GM12878 (cell line): Measurements from ENCODE around the gene DKC1. TPM values are rescaled to one million over a fixed set of nuclear protein-coding genes. Genes with fewer than 3 reads are reported as not detected.
A peak's percentile ranks its signal among the peaks of the same experiment; 100 is the strongest.

Experiments
- BACH1 ChIP-seq: fragments of 450-650 bp; IDR thresholded peaks from 2 replicates; pipeline ENCODE4 v1.6.1; 2017; ENCODE audit warnings: mild to moderate bottlenecking, borderline replicate concordance
- CBFB ChIP-seq: IDR thresholded peaks from 2 replicates; pipeline ENCODE4 v1.6.1; 2016; ENCODE audit warnings: antibody characterized with exemption, low read depth
- CEBPB ChIP-seq, 2 experiments: fragments of 150-350 bp in 1 of 2; IDR thresholded peaks; 2 replicates each; pipeline ENCODE4 v1.6.1; 2012 to 2014; ENCODE audit warnings: low read depth in 2 of 2, low read length in 2 of 2, borderline replicate concordance in 1 of 2, inconsistent platforms in 1 of 2
- CHD1 ChIP-seq: IDR thresholded peaks from 2 replicates; pipeline ENCODE4 v1.6.1; 2012; ENCODE audit warnings: low read depth, low read length, improper control_type of control experiment
- DPF2 ChIP-seq: fragments of 450-650 bp; IDR thresholded peaks from 2 replicates; pipeline ENCODE4 v1.6.1; 2017; ENCODE audit warnings: mild to moderate bottlenecking
- FOXK2 ChIP-seq: fragments of 450-650 bp; IDR thresholded peaks from 2 replicates; pipeline ENCODE4 v1.6.1; 2017; ENCODE audit warnings: mild to moderate bottlenecking, moderate library complexity
- HDAC2 ChIP-seq: fragments of 200-600 bp; sonication (generic); IDR thresholded peaks from 2 replicates; pipeline ENCODE4 v1.6.1; 2017
- IKZF1 ChIP-seq: fragments of 450-650 bp; conservative IDR thresholded peaks from 2 replicates; pipeline ENCODE4 v1.6.1; 2017; ENCODE audit warnings: antibody characterized with exemption, mild to moderate bottlenecking
- MTA3 ChIP-seq: IDR thresholded peaks from 2 replicates; pipeline ENCODE4 v1.6.1; 2012; ENCODE audit warnings: low read length, inconsistent platforms, borderline replicate concordance
- MXI1 ChIP-seq: fragments of 150-350 bp; IDR thresholded peaks from 2 replicates; pipeline ENCODE4 v1.6.1; 2011; ENCODE audit warnings: low read depth, mild to moderate bottlenecking, inconsistent platforms, low read length, improper control_type of control experiment
- NRF1 ChIP-seq: conservative IDR thresholded peaks from 2 replicates; pipeline ENCODE4 v1.6.1; 2011; ENCODE audit warnings: mild to moderate bottlenecking, low read depth, low read length, improper control_type of control experiment
- PAX5 ChIP-seq: IDR thresholded peaks from 2 replicates; pipeline ENCODE4 v1.6.1; 2011; ENCODE audit warnings: low read depth, low read length, borderline replicate concordance
- PML ChIP-seq: IDR thresholded peaks from 2 replicates; pipeline ENCODE4 v1.6.1; 2012; ENCODE audit warnings: low read length, inconsistent platforms
- RELA ChIP-seq: fragments of 450-650 bp; IDR thresholded peaks from 2 replicates; pipeline ENCODE4 v1.8.0; 2014; ENCODE audit warnings: borderline replicate concordance; ENCODE audit not compliant: partially characterized antibody
- SPI1 ChIP-seq: IDR thresholded peaks from 2 replicates; pipeline ENCODE4 v1.6.1; 2011; ENCODE audit warnings: low read depth, mild to moderate bottlenecking, low read length, moderate library complexity, borderline replicate concordance; ENCODE audit not compliant: insufficient read depth
- TAF1 ChIP-seq: IDR thresholded peaks from 2 replicates; pipeline ENCODE4 v1.6.1; 2011; ENCODE audit warnings: mild to moderate bottlenecking, low read depth, low read length, borderline replicate concordance
- TCF12 ChIP-seq: IDR thresholded peaks from 2 replicates; pipeline ENCODE4 v1.6.1; 2011; ENCODE audit warnings: low read depth, mild to moderate bottlenecking, low read length
- ZNF24 ChIP-seq: fragments of 450-650 bp; IDR thresholded peaks from 2 replicates; pipeline ENCODE4 v1.6.1; 2017; ENCODE audit warnings: antibody characterized with exemption, mild to moderate bottlenecking
- ZNF384 ChIP-seq: IDR thresholded peaks from 2 replicates; pipeline ENCODE4 v1.6.1; 2012; ENCODE audit warnings: low read depth, mild to moderate bottlenecking, low read length, improper control_type of control experiment, borderline replicate concordance
- ZNF622 ChIP-seq: fragments of 450-650 bp; IDR thresholded peaks from 2 replicates; pipeline ENCODE4 v1.6.1; 2017; ENCODE audit warnings: mild to moderate bottlenecking, inconsistent platforms
- polyA plus RNA-seq, 11 experiments: library from polyadenylated mRNA; depleted of rRNA in 4 of 11; unstranded in 6 of 11; stranded (reverse) in 5 of 11; fragments of >200 nt; fragmentation: Nextera tagmentation in 4 of 11; fragmentation: Illumina TruSeq in 1 of 11; extraction: Ambion mirVana in 4 of 11; extraction: Trizol in 1 of 11; gene quantifications; 1 replicate in 1 of 11; 2 replicates in 10 of 11; pipeline versions ENCODE4 v1.2.1 to v1.2.3, GENCODE V29; 2011 to 2016; ENCODE audit warnings: inconsistent platforms in 2 of 11, missing spikeins in 2 of 11, low read depth in 1 of 11
- total RNA-seq, 4 experiments: library from RNA; depleted of rRNA in 3 of 4; stranded (reverse); fragments of >200 nt in 3 of 4; fragmentation: Illumina TruSeq in 1 of 4; extraction: Trizol in 1 of 4; gene quantifications; 2 replicates each; pipeline versions ENCODE4 v1.2.1 to v1.2.3, GENCODE V29; 2013 to 2021
- TF ChIP-seq, protein P1 (sequence below): IDR thresholded peaks from 2 replicates; pipeline ENCODE4 v1.6.1; 2012; ENCODE audit warnings: low read depth, low read length, improper control_type of control experiment
- TF ChIP-seq, protein P2 (sequence below): fragments of 450-650 bp; IDR thresholded peaks from 2 replicates; pipeline ENCODE4 v1.6.1; 2014; ENCODE audit warnings: mild to moderate bottlenecking
- TF ChIP-seq, protein P3 (sequence below): fragments of 150-350 bp; IDR thresholded peaks from 2 replicates; pipeline ENCODE4 v1.6.1; 2014; ENCODE audit warnings: mild to moderate bottlenecking, low read depth, low read length

Gene DKC1
- total and polyA plus RNA-seq, 10 of the 15 experiments (the other 5 are each of a cell fraction or from before 2014, with no cell fraction given): 70.1 to 159 (median 116) TPM

DNA sequence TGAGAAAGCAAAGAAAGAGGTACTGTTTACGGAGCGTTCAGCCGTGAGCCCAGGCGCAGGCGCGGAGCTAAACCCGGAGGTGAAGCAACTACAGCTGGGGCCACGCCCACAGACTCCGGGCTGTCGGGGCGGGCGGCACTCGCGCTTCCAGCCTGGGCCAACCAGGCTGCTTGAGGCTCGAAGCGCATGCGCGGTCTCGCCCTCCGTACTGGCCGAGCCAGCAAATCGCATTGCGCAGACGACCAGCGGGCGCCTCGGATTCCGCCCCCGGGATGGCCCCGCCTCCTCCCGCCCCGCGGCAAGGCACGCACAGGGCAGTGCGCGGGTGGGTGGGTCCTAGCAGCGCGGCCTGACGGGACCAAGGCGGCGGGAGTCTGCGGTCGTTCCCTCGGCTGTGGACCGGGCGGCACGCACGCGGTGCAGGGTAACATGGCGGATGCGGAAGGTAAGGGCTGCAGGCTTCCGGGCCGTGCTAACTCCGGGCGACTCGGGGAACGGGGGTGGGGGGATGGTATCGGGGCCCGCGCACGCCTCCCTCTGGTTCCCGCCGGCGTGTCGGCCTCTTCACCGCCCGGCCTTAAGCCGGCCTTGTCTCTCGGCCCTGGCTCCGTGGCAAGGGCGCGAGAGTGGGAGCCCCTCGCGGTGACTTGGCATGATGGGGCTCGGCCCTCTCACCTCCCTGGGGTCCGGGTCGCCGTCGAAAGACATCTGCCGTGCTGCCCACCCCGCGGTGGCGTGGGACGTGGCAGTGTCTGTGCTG, at the start of gene DKC1 (continued):
- no peak for TF ChIP-seq HDAC2
- no peak for TF ChIP-seq MTA3
- TF ChIP-seq SPI1: no peak
- TF ChIP-seq MXI1: no peak; the same call in 1 of the 2 replicates
- no peak for TF ChIP-seq ZNF622
- 0 out of 2 replicates have a peak, but pooled peaks have one; percentile 21 for TF ChIP-seq TCF12
- peak; percentile 63 for TF ChIP-seq NRF1
- peak; percentile 54; the same call in 1 of the 2 replicates for TF ChIP-seq IKZF1
- TF ChIP-seq CBFB: no peak
- TF ChIP-seq, protein P1, sequence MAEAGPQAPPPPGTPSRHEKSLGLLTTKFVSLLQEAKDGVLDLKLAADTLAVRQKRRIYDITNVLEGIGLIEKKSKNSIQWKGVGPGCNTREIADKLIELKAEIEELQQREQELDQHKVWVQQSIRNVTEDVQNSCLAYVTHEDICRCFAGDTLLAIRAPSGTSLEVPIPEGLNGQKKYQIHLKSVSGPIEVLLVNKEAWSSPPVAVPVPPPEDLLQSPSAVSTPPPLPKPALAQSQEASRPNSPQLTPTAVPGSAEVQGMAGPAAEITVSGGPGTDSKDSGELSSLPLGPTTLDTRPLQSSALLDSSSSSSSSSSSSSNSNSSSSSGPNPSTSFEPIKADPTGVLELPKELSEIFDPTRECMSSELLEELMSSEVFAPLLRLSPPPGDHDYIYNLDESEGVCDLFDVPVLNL: no peak
- peak; percentile 33; the same call in 1 of the 2 replicates for TF ChIP-seq PML
- TF ChIP-seq TAF1: peak; percentile 51; the same call in 1 of the 2 replicates
- no peak for TF ChIP-seq PAX5
- TF ChIP-seq ZNF384: no peak
- TF ChIP-seq, protein P2, sequence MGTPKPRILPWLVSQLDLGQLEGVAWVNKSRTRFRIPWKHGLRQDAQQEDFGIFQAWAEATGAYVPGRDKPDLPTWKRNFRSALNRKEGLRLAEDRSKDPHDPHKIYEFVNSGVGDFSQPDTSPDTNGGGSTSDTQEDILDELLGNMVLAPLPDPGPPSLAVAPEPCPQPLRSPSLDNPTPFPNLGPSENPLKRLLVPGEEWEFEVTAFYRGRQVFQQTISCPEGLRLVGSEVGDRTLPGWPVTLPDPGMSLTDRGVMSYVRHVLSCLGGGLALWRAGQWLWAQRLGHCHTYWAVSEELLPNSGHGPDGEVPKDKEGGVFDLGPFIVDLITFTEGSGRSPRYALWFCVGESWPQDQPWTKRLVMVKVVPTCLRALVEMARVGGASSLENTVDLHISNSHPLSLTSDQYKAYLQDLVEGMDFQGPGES: no peak
- TF ChIP-seq RELA: no peak
- TF ChIP-seq, protein P3, sequence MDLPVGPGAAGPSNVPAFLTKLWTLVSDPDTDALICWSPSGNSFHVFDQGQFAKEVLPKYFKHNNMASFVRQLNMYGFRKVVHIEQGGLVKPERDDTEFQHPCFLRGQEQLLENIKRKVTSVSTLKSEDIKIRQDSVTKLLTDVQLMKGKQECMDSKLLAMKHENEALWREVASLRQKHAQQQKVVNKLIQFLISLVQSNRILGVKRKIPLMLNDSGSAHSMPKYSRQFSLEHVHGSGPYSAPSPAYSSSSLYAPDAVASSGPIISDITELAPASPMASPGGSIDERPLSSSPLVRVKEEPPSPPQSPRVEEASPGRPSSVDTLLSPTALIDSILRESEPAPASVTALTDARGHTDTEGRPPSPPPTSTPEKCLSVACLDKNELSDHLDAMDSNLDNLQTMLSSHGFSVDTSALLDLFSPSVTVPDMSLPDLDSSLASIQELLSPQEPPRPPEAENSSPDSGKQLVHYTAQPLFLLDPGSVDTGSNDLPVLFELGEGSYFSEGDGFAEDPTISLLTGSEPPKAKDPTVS: no peak
- TF ChIP-seq BACH1: peak; percentile 16; the same call in 1 of the 2 replicates
- TF ChIP-seq CHD1: no peak
- peak in 1 of 2 experiments; percentile 82; a peak in 1 of 4 replicates for TF ChIP-seq CEBPB (IDR thresholded peaks at IDR 0.05; ENCODE audit: borderline replicate concordance in 1 of 2, low read depth in 2 of 2, low read length in 2 of 2)
- no peak for TF ChIP-seq ZNF24
- no peak for TF ChIP-seq DPF2
- no peak for TF ChIP-seq FOXK2
